ENCODE data around the gene LTC4S. TPM values are rescaled to one million over a fixed set of nuclear protein-coding genes. Genes with fewer than 3 reads are reported as not detected.

Gene LTC4S
- total RNA-seq, 1 experiment from 2014 or later = 2.2 TPM

DNA sequence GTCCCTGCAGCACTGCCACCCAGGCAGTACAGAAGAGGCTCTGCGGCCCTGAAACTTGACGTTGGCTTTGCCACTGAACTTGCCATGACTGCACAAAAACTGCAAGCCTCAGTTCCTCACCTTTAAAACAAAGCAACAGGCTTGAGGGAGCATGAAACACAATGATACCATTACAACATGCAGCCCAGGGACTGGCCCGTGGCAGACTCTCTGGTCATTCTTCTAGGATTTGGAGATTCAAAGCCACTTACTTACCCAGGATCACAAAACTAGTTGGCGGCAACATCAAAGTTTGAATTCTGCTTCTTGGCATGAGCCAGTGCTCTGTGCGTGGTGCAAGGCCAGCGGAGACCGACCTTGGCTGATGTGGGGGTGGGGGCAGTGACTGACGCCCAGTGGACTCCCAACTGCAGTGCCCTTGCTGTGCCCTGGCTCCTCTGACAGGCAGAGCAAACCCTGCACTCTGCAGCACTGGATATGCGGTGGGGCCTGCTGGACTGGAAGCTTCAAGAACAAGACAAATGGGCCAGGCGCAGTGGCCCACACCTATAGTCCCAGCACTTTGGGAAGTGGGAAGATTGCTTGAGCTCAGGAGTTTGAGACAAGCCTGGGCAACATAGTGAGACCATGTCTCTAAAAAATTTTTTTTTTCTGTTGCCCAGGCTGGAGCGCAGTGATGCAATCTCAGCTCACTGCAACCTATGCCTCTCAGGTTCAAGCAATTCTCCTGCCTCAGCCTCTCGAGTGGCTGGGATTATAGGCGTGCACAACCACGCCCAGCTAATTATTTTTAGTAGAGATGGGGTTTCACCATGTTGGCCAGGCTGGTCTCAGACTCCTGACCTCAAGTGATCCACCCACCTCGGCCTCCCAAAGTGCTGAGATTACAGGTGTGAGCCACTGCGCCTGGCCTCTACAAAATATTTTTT is 45.8 kb downstream of the LTC4S start:
- Mint-ChIP-seq H3K4me1 (ENCODE audit: insufficient read depth, unreplicated experiment) (no peaks in the 10 kb centered on the region), H3K36me3 (ENCODE audit: insufficient read depth, unreplicated experiment) (peaks cover 80% of the 10 kb centered on the region), H3K27ac (ENCODE audit: low read depth, unreplicated experiment) (no peak overlapping the region), H3K27me3 (ENCODE audit: insufficient read depth, unreplicated experiment) (no peaks in the 10 kb centered on the region), H3K9me3 (ENCODE audit: unreplicated experiment) (peaks cover under 1% of the 10 kb centered on the region), H3K4me3 (ENCODE audit: unreplicated experiment) (no peak overlapping the region)
- POLR2A ChIA-PET = interaction anchor here (0.7 to 1.3 kb wide), 3 partner anchors 14 to 43 kb away, joined by 3 read pairs; no protein-coding TSS in a partner anchor
- intact Hi-C loops (cut with micrococcal nuclease) = no loop called here
- no TSS peak for BruUV-seq (replicated peaks)
- no peak for DNase-seq (ENCODE audit: unreplicated experiment)
- TF ChIP-seq, protein P1, sequence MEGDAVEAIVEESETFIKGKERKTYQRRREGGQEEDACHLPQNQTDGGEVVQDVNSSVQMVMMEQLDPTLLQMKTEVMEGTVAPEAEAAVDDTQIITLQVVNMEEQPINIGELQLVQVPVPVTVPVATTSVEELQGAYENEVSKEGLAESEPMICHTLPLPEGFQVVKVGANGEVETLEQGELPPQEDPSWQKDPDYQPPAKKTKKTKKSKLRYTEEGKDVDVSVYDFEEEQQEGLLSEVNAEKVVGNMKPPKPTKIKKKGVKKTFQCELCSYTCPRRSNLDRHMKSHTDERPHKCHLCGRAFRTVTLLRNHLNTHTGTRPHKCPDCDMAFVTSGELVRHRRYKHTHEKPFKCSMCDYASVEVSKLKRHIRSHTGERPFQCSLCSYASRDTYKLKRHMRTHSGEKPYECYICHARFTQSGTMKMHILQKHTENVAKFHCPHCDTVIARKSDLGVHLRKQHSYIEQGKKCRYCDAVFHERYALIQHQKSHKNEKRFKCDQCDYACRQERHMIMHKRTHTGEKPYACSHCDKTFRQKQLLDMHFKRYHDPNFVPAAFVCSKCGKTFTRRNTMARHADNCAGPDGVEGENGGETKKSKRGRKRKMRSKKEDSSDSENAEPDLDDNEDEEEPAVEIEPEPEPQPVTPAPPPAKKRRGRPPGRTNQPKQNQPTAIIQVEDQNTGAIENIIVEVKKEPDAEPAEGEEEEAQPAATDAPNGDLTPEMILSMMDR (IDR thresholded peaks at IDR 0.05; ENCODE audit: unreplicated experiment) = no peak
- CTCF ChIA-PET = interaction anchor here (0.7 kb wide), 1 partner anchor 1176 kb away, joined by 3 read pairs; no protein-coding TSS in a partner anchor

DNA sequence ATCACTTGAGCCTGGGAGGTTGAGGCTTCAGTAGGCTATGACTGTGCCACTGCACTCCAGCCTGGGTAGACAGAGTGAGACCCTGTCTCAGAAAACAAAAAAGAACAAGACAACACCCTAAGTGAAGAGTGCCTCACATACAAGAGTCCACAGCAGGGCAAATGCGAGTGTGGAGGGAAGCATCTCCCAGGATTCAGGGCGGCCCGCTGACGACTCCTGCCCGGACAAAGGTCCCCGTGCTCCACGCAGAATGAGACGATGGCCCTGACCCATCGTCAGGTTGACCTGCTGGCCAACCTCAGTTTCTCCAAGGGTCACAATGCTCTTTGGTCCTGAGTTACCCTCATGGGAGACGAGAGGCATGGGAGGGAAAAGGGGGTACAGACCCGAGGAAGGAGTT is 46.5 kb downstream of the LTC4S start:
- POLR2A ChIA-PET = interaction anchor here (0.7 to 1.3 kb wide), 3 partner anchors 14 to 21 kb away, joined by 3 read pairs; no protein-coding TSS in a partner anchor

DNA sequence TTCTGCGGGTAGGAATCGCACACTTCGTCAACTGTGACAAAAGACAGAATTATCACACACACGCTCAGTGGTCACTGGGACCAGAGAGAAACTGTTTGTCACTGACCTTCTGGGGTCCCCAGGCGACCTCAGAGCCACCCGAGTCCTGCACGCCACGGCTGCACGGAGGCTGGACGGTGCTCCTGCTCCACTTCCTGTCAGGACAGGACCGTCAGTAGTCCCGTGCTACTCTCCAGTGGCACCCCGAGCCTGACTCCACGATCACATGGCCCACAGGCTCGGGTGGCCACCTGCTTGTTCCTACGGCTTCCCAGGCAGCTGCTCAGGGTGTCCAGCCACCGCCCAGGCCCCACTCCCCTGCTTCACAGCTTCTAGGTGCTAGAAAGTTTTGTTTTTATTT is 47.0 kb downstream of the LTC4S start:
- H3K27ac Mint-ChIP-seq (ENCODE audit: low read depth, unreplicated experiment) = peak overlapping the region; percentile 51
- ChIA-PET POLR2A (interaction anchor here (0.5 to 1.9 kb wide), 3 partner anchors 10 to 22 kb away, joined by 3 to 5 read pairs (median 3); no protein-coding TSS in a partner anchor), CTCF (no interaction called here)
- H3K36me3 Mint-ChIP-seq (ENCODE audit: insufficient read depth, unreplicated experiment) = peaks cover 68% of the 10 kb centered on the region
- TF ChIP-seq, protein P1 (IDR thresholded peaks at IDR 0.05; ENCODE audit: unreplicated experiment) = no peak
- no TSS peak for BruUV-seq (replicated peaks)
- no peak overlapping the region for H3K4me3 Mint-ChIP-seq (ENCODE audit: unreplicated experiment)
- no peaks in the 10 kb centered on the region for H3K4me1 Mint-ChIP-seq (ENCODE audit: insufficient read depth, unreplicated experiment)
- H3K9me3 Mint-ChIP-seq (ENCODE audit: unreplicated experiment) = peaks cover 7% of the 10 kb centered on the region
- DNase-seq (ENCODE audit: unreplicated experiment) = no peak
- intact Hi-C loops (cut with micrococcal nuclease) = no loop called here
- H3K27me3 Mint-ChIP-seq (ENCODE audit: insufficient read depth, unreplicated experiment) = no peaks in the 10 kb centered on the region

More for the DNA sequence above, 46.5 kb downstream of the LTC4S start:
- intact Hi-C loops (cut with micrococcal nuclease) = no loop called here
- Mint-ChIP-seq H3K36me3 (ENCODE audit: insufficient read depth, unreplicated experiment) (peaks cover 72% of the 10 kb centered on the region), H3K4me1 (ENCODE audit: insufficient read depth, unreplicated experiment) (no peaks in the 10 kb centered on the region), H3K4me3 (ENCODE audit: unreplicated experiment) (no peak overlapping the region), H3K27me3 (ENCODE audit: insufficient read depth, unreplicated experiment) (no peaks in the 10 kb centered on the region), H3K27ac (ENCODE audit: low read depth, unreplicated experiment) (peak overlapping the region; percentile 51), H3K9me3 (ENCODE audit: unreplicated experiment) (peaks cover 7% of the 10 kb centered on the region)
- no peak for DNase-seq (ENCODE audit: unreplicated experiment)
- TF ChIP-seq, protein P1 (IDR thresholded peaks at IDR 0.05; ENCODE audit: unreplicated experiment) = no peak
- BruUV-seq (replicated peaks) = no TSS peak
- CTCF ChIA-PET = no interaction called here

DNA sequence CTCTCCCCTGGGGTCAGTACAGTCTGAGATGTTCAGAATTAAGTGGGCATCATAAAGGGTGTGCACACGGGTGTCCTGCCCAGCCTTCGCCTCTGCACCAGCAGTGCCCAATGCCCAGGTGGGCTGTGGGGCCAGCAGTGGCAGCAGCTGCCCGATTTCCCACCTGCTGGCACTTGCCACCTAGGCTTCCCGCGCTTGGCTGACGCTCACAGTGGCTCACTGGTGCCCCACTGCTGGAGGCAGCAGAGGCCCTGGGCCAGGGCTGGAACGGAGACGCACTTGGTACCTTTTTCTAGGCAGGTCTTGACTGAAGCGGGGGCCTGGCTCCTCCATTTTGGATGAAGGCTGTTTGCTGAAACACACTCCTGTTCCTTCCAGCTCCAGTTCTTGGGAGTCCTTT is 47.8 kb downstream of the LTC4S start:
- no TSS peak for BruUV-seq (replicated peaks)
- H3K36me3 Mint-ChIP-seq (ENCODE audit: insufficient read depth, unreplicated experiment) = peaks cover 59% of the 10 kb centered on the region
- H3K27ac Mint-ChIP-seq (ENCODE audit: low read depth, unreplicated experiment) = no peak overlapping the region
- POLR2A ChIA-PET = interaction anchor here (0.5 to 1.9 kb wide), 4 partner anchors 9 to 23 kb away, joined by 3 to 5 read pairs (median 3); no protein-coding TSS in a partner anchor
- DNase-seq (ENCODE audit: unreplicated experiment) = no peak
- H3K4me3 Mint-ChIP-seq (ENCODE audit: unreplicated experiment) = no peak overlapping the region
- TF ChIP-seq, protein P1 (IDR thresholded peaks at IDR 0.05; ENCODE audit: unreplicated experiment) = no peak
- no peaks in the 10 kb centered on the region for H3K4me1 Mint-ChIP-seq (ENCODE audit: insufficient read depth, unreplicated experiment)
- H3K27me3 Mint-ChIP-seq (ENCODE audit: insufficient read depth, unreplicated experiment) = no peaks in the 10 kb centered on the region
- intact Hi-C loops (cut with micrococcal nuclease) = no loop called here
- H3K9me3 Mint-ChIP-seq (ENCODE audit: unreplicated experiment) = peaks cover 7% of the 10 kb centered on the region
- CTCF ChIA-PET = no interaction called here
